GM23248 (cell line): Measurements from ENCODE around the gene ADISSP. TPM values are rescaled to one million over a fixed set of nuclear protein-coding genes. Genes with fewer than 3 reads are reported as not detected.

Source experiments
- DNase-seq: peaks from one replicate; pipeline ENCODE4 v3.0.0-alpha.2; 2015
- H2AFZ ChIP-seq: fragments of 200-600 bp; sonication (generic); 2 replicates; pipeline ENCODE4 v1.6.1; 2016; ENCODE audit warnings: antibody characterized with exemption
- H3F3A ChIP-seq: fragments of 200-600 bp; sonication (generic); 2 replicates; pipeline ENCODE4 v1.6.1; 2016; ENCODE audit warnings: mild to moderate bottlenecking, antibody characterized with exemption, mixed run types; ENCODE audit not compliant: insufficient read depth
- H3K27ac ChIP-seq: fragments of 200-600 bp; sonication (generic); 2 replicates; pipeline ENCODE4 v1.5.1; 2016; ENCODE audit warnings: mild to moderate bottlenecking
- H3K27me3 ChIP-seq: fragments of 200-600 bp; sonication (generic); replicated peaks from 2 replicates; pipeline ENCODE4 v1.6.1; 2016; ENCODE audit warnings: mild to moderate bottlenecking; ENCODE audit not compliant: insufficient read depth
- H3K36me3 ChIP-seq: fragments of 200-600 bp; sonication (generic); 2 replicates; pipeline ENCODE4 v1.6.1; 2016; ENCODE audit warnings: low read depth, mild to moderate bottlenecking
- H3K4me1 ChIP-seq: fragments of 200-600 bp; sonication (generic); 2 replicates; pipeline ENCODE4 v1.6.1; 2016; ENCODE audit warnings: mild to moderate bottlenecking; ENCODE audit not compliant: insufficient read depth
- H3K4me2 ChIP-seq: fragments of 200-600 bp; sonication (generic); one replicate; pipeline ENCODE4 v1.6.1; 2016; ENCODE audit warnings: mild to moderate bottlenecking; ENCODE audit not compliant: unreplicated experiment
- H3K4me3 ChIP-seq: fragments of 200-600 bp; sonication (generic); 2 replicates; pipeline ENCODE4 v1.5.1; 2016; ENCODE audit warnings: mild to moderate bottlenecking
- H3K79me2 ChIP-seq: fragments of 200-600 bp; sonication (generic); 2 replicates; pipeline ENCODE4 v1.6.1; 2016; ENCODE audit warnings: mild to moderate bottlenecking; ENCODE audit not compliant: insufficient read depth
- H3K9ac ChIP-seq: fragments of 200-600 bp; sonication (generic); 2 replicates; pipeline ENCODE4 v1.6.1; 2016; ENCODE audit warnings: mild to moderate bottlenecking
- H3K9me2 ChIP-seq: fragments of 200-600 bp; sonication (generic); 2 replicates; pipeline ENCODE4 v1.6.1; 2016; ENCODE audit warnings: mixed run types, mild to moderate bottlenecking, moderate library complexity; ENCODE audit not compliant: insufficient read depth
- H3K9me3 ChIP-seq: fragments of 200-600 bp; sonication (generic); one replicate; pipeline ENCODE4 v1.6.1; 2017; ENCODE audit warnings: low read depth
- H4K20me1 ChIP-seq: fragments of 200-600 bp; sonication (generic); 2 replicates; pipeline ENCODE4 v1.6.0; 2016; ENCODE audit not compliant: insufficient read depth
- EZH2 ChIP-seq: fragments of 200-600 bp; sonication (generic); IDR thresholded peaks from 2 replicates; pipeline ENCODE4 v1.6.1; 2018; ENCODE audit warnings: antibody characterized with exemption, mild to moderate bottlenecking; ENCODE audit not compliant: insufficient read depth, poor library complexity, severe bottlenecking
- EZH2phosphoT487 ChIP-seq: fragments of 200-600 bp; sonication (generic); IDR thresholded peaks from 2 replicates; pipeline ENCODE4 v1.6.1; 2018; ENCODE audit warnings: antibody characterized with exemption, moderate library complexity, mild to moderate bottlenecking, low read depth; ENCODE audit not compliant: insufficient read depth
- WGBS, 2 experiments: methylation state at CpG; one replicate each; pipeline ENCODE4 v1.1.6; 2015 to 2017; ENCODE audit warnings: low lambda C conversion rate in 2 of 2, low coverage in 1 of 2; ENCODE audit errors: missing lambda C conversion rate in 2 of 2; 5-methylcytosine and 5-hydroxymethylcytosine counted together
- in situ Hi-C: fragments of 300-500 bp; cut with MboI; formaldehyde crosslinking; loops from 2 replicates; pipeline ENCODE4 v1.15.0; 2020
- polyA plus RNA-seq: library from polyadenylated mRNA; unstranded; fragments of >200 nt; fragmentation: Nextera tagmentation; extraction: Ambion mirVana; gene quantifications from 2 replicates; pipeline ENCODE4 v1.2.1, GENCODE V29; 2016
- total RNA-seq: library from RNA; depleted of rRNA; stranded (reverse); fragments of >200 nt; shearing (Covaris generic); gene quantifications from 2 replicates; pipeline ENCODE4 v1.2.3, GENCODE V29; 2014

Gene ADISSP
- total and polyA plus RNA-seq, 2 experiments from 2014 or later = 44.9 to 65.4 TPM

- Histone ChIP-seq H2AFZ (no peak overlapping the region), H3K9ac (no peak overlapping the region), H3K4me3 (no peak overlapping the region), H3K4me1 (no peaks in the 10 kb centered on the region; the same call in 1 of the 2 replicates), H3K79me2 (no peaks in the 10 kb centered on the region), H4K20me1 (no peaks in the 10 kb centered on the region), H3K36me3 (no peaks in the 10 kb centered on the region), H3K9me3 (no peaks in the 10 kb centered on the region), H3F3A (peaks cover 5% of the 10 kb centered on the region; the same call in 1 of the 2 replicates), H3K27me3 (no peaks in the 10 kb centered on the region), H3K9me2 (no peaks in the 10 kb centered on the region), H3K27ac (no peak overlapping the region), H3K4me2 (no peak overlapping the region)
- DNase-seq = peak; percentile 63
- 16 to 20% methylated on average over 15 to 18 of the region's 18 CpGs for WGBS, 2 experiments
- in situ Hi-C loops = no loop called here
- TF ChIP-seq EZH2phosphoT487 (no peak), EZH2 (no peak)
Observed at GRCh38 chr20:3710703-3711483, 56.7 kb downstream of the ADISSP start.

- Histone ChIP-seq H3K27me3 (no peaks in the 10 kb centered on the region), H3K9ac (no peak overlapping the region), H3F3A (peaks cover 5% of the 10 kb centered on the region; the same call in 1 of the 2 replicates), H3K36me3 (no peaks in the 10 kb centered on the region), H3K27ac (no peak overlapping the region), H3K79me2 (no peaks in the 10 kb centered on the region), H3K9me2 (no peaks in the 10 kb centered on the region), H3K4me3 (no peak overlapping the region), H4K20me1 (no peaks in the 10 kb centered on the region), H3K4me1 (no peaks in the 10 kb centered on the region; the same call in 1 of the 2 replicates), H3K4me2 (no peak overlapping the region), H3K9me3 (no peaks in the 10 kb centered on the region), H2AFZ (no peak overlapping the region)
- no peak for DNase-seq
- 59 to 61% methylated on average over 6 of the region's 6 CpGs for WGBS, 2 experiments
- TF ChIP-seq EZH2phosphoT487 (no peak), EZH2 (no peak)
- in situ Hi-C loops = no loop called here
Observed at GRCh38 chr20:3710011-3710466, 57.5 kb downstream of the ADISSP start.

- H3K36me3 ChIP-seq = no peaks in the 10 kb centered on the region
- in situ Hi-C loops = no loop called here
- H3K4me3 ChIP-seq = no peak overlapping the region
- H3F3A ChIP-seq = peaks cover 5% of the 10 kb centered on the region; the same call in 1 of the 2 replicates
- no peak for DNase-seq
- no peaks in the 10 kb centered on the region for H3K9me3 ChIP-seq
- TF ChIP-seq EZH2 = no peak
- TF ChIP-seq EZH2phosphoT487 = no peak
- H4K20me1 ChIP-seq = no peaks in the 10 kb centered on the region
- WGBS, 2 experiments = 77 to 83% methylated on average over 3 of the region's 3 CpGs
- no peak overlapping the region for H2AFZ ChIP-seq
- H3K27ac ChIP-seq = no peak overlapping the region
- H3K9ac ChIP-seq = no peak overlapping the region
- no peaks in the 10 kb centered on the region for H3K9me2 ChIP-seq
- no peaks in the 10 kb centered on the region for H3K79me2 ChIP-seq
- no peaks in the 10 kb centered on the region; the same call in 1 of the 2 replicates for H3K4me1 ChIP-seq
- H3K27me3 ChIP-seq = no peaks in the 10 kb centered on the region
- H3K4me2 ChIP-seq = no peak overlapping the region
Observed at GRCh38 chr20:3707508-3707899, 60.0 kb downstream of the ADISSP start.

- Histone ChIP-seq H3K27me3 (no peaks in the 10 kb centered on the region), H3K9me2 (no peaks in the 10 kb centered on the region), H3K36me3 (no peaks in the 10 kb centered on the region), H3K9ac (no peak overlapping the region), H4K20me1 (no peaks in the 10 kb centered on the region), H3K9me3 (no peaks in the 10 kb centered on the region), H3K4me2 (no peak overlapping the region), H3F3A (peaks cover 5% of the 10 kb centered on the region; the same call in 1 of the 2 replicates), H2AFZ (no peak overlapping the region), H3K4me1 (no peaks in the 10 kb centered on the region; the same call in 1 of the 2 replicates), H3K27ac (no peak overlapping the region), H3K79me2 (no peaks in the 10 kb centered on the region), H3K4me3 (no peak overlapping the region)
- TF ChIP-seq EZH2 (no peak), EZH2phosphoT487 (no peak)
- in situ Hi-C loops = no loop called here
- peak; percentile 81 for DNase-seq
- 60 to 62% methylated on average over 9 to 10 of the region's 10 CpGs for WGBS, 2 experiments
Observed at GRCh38 chr20:3706774-3707507, 60.6 kb downstream of the ADISSP start.
